ENCODE measurements around the gene POP4.

DNA sequence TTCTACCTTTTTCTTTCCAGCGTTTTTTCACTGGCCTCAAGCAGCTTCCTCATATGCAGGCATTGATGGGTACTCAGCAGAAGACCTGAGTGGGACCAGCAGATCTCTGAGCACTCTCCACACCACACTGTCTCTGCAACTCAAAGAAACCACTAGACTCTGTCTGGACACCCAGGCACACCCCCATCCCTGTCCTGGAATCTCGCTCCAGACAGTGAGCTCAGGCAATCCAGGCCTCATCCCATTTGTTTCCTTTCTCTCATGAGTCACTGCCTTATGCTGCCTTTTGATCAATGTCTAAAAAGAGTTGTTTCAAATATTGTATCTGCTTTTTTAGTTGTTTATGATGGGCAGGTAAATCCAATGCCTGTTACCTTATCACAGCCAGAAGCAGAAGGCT, 19.7 kb upstream of the POP4 start:
- TF ChIP-seq, protein P1, sequence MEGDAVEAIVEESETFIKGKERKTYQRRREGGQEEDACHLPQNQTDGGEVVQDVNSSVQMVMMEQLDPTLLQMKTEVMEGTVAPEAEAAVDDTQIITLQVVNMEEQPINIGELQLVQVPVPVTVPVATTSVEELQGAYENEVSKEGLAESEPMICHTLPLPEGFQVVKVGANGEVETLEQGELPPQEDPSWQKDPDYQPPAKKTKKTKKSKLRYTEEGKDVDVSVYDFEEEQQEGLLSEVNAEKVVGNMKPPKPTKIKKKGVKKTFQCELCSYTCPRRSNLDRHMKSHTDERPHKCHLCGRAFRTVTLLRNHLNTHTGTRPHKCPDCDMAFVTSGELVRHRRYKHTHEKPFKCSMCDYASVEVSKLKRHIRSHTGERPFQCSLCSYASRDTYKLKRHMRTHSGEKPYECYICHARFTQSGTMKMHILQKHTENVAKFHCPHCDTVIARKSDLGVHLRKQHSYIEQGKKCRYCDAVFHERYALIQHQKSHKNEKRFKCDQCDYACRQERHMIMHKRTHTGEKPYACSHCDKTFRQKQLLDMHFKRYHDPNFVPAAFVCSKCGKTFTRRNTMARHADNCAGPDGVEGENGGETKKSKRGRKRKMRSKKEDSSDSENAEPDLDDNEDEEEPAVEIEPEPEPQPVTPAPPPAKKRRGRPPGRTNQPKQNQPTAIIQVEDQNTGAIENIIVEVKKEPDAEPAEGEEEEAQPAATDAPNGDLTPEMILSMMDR (IDR thresholded peaks at IDR 0.05): no peak
- no peak for TF ChIP-seq POLR2A (IDR thresholded peaks at IDR 0.05)

All from thyroid gland (tissue), 4 donors.